Right ventricle myocardium superior (tissue), 1 donor: ENCODE results near the gene TBC1D5. TPM values are rescaled to one million over a fixed set of nuclear protein-coding genes. Genes with fewer than 3 reads are reported as not detected.
A peak's percentile ranks its signal among the peaks of the same experiment; 100 is the strongest.
"Not testable (repeated sequence)": the region's sequence is repeated elsewhere in the genome, so short reads cannot be mapped to it uniquely, and the experiment has no call there.

Experiments
- ATAC-seq: fragments of 200-7000 bp; cut with Tn5 transposase; one replicate; pipeline ENCODE4 v1.9.1; 2020; ENCODE audit warnings: mild to moderate bottlenecking; ENCODE audit not compliant: poor library complexity
- DNase-seq: peaks from one replicate; pipeline ENCODE4 v3.0.0-alpha.2; 2020
- intact Hi-C: fragments of 100-400 bp; cut with DNase I; formaldehyde crosslinking; loops from one replicate; pipeline ENCODE4 v1.11.2; 2022
- total RNA-seq: library from RNA; stranded (reverse); fragmentation: NEBNext Ultra II Directional; extraction: Animal tissue kit (Norgen Biotek cat#: 25700); gene quantifications from one replicate; pipeline ENCODE4 v1.2.1, GENCODE V29; 2021
- donor health status: DM: no; HTN: yes; CAD: no; lungs with severe emphysema.

TBC1D5 gene
- total RNA-seq, 1 donor from 2014 or later = 28.2 TPM

- intact Hi-C loops = no loop called here
- no peak for DNase-seq
- ATAC-seq = no peak
These were observed 68.2 kb downstream of the TBC1D5 start for GRCh38 chr3:17674082-17674686.

- DNase-seq = no peak
- intact Hi-C loops = no loop called here
- no peak for ATAC-seq
These were observed 69.9 kb downstream of the TBC1D5 start for GRCh38 chr3:17672506-17672905.

- no peak for DNase-seq
- intact Hi-C loops = no loop called here
- no peak for ATAC-seq
These were observed 71.7 kb downstream of the TBC1D5 start for GRCh38 chr3:17670749-17671148.

GRCh38 chr3:17664923-17665322, 77.5 kb downstream of the TBC1D5 start:
- intact Hi-C loops = no loop called here
- DNase-seq (no peak), ATAC-seq (no peak)

- DNase-seq (no peak), ATAC-seq (no peak)
- intact Hi-C loops = no loop called here
These were observed 86.2 kb downstream of the TBC1D5 start for GRCh38 chr3:17656264-17656663.

- DNase-seq (no peak), ATAC-seq (no peak)
- intact Hi-C loops = no loop called here
These were observed 86.7 kb downstream of the TBC1D5 start for GRCh38 chr3:17655743-17656142.

GRCh38 chr3:17649748-17650147, 92.7 kb downstream of the TBC1D5 start:
- intact Hi-C loops = loop anchor here (10.0 kb wide), 1 partner anchor 185 kb away; no protein-coding TSS in a partner anchor
- DNase-seq, ATAC-seq: not testable (repeated sequence)

- DNase-seq, ATAC-seq: not testable (repeated sequence)
- intact Hi-C loops = loop anchor here (10.0 kb wide), 1 partner anchor 186 kb away; no protein-coding TSS in a partner anchor
These were observed 93.6 kb downstream of the TBC1D5 start for GRCh38 chr3:17648630-17649355.

GRCh38 chr3:17645074-17645698, 97.2 kb downstream of the TBC1D5 start:
- intact Hi-C loops = loop anchor here (10.0 kb wide), 1 partner anchor 190 kb away; no protein-coding TSS in a partner anchor
- DNase-seq (no peak), ATAC-seq (peak; percentile 86)

GRCh38 chr3:17643691-17644090, 98.7 kb downstream of the TBC1D5 start:
- no peak for DNase-seq
- ATAC-seq = no peak
- intact Hi-C loops = loop anchor here (10.0 kb wide), 1 partner anchor 191 kb away; no protein-coding TSS in a partner anchor

- intact Hi-C loops = loop anchor here (10.0 kb wide), 1 partner anchor 192 kb away; no protein-coding TSS in a partner anchor
- DNase-seq = no peak
- no peak for ATAC-seq
These were observed 100.0 kb downstream of the TBC1D5 start for GRCh38 chr3:17642474-17642873.

- DNase-seq (no peak), ATAC-seq (no peak)
- intact Hi-C loops = loop anchor here (10.0 kb wide), 1 partner anchor 194 kb away; no protein-coding TSS in a partner anchor
These were observed 102.0 kb downstream of the TBC1D5 start for GRCh38 chr3:17640466-17640865.

GRCh38 chr3:17639765-17640164, 102.7 kb downstream of the TBC1D5 start:
- ATAC-seq (no peak), DNase-seq (no peak)
- intact Hi-C loops = loop anchor here (10.0 kb wide), 1 partner anchor 195 kb away; no protein-coding TSS in a partner anchor

GRCh38 chr3:17639257-17639656, 103.2 kb downstream of the TBC1D5 start:
- ATAC-seq (no peak), DNase-seq (no peak)
- intact Hi-C loops = no loop called here

- DNase-seq = no peak
- intact Hi-C loops = no loop called here
- no peak for ATAC-seq
These were observed 104.1 kb downstream of the TBC1D5 start for GRCh38 chr3:17638356-17638755.

- ATAC-seq, DNase-seq, intact Hi-C loops: not testable (repeated sequence)
These were observed 106.8 kb downstream of the TBC1D5 start for GRCh38 chr3:17635675-17636074.

GRCh38 chr3:17634964-17635363, 107.5 kb downstream of the TBC1D5 start:
- intact Hi-C loops = no loop called here
- no peak for DNase-seq
- no peak for ATAC-seq

GRCh38 chr3:17634201-17634600, 108.2 kb downstream of the TBC1D5 start:
- intact Hi-C loops = no loop called here
- DNase-seq = no peak
- ATAC-seq = no peak

- ATAC-seq (peak; percentile 78), DNase-seq (no peak)
- intact Hi-C loops = no loop called here
These were observed 109.9 kb downstream of the TBC1D5 start for GRCh38 chr3:17632401-17633100.
